K562 (cell line): ENCODE measurements around the gene EOMES. TPM values are rescaled to one million over a fixed set of nuclear protein-coding genes. Genes with fewer than 3 reads are reported as not detected.

Experiments used
- ATAC-seq: fragments of 200-7000 bp; cut with Tn5 transposase; 3 replicates; pipeline ENCODE4 v1.9.1; 2020; ENCODE audit warnings: moderate library complexity
- BruUV-seq: library from RNA; stranded (reverse); fragments of 400-500 nt; replicated peaks from 2 replicates; lab custom pipeline; 2021; lab: Mats Ljungman, UMichigan
- CTCF ChIA-PET: fragments of 300-600 bp; formaldehyde crosslinking; extraction: SDS; loops from one replicate; lab custom pipeline; 2021; ENCODE audit warnings: low intra/inter-chr PET ratio; lab: Yijun Ruan, JAX
- POLR2A ChIA-PET: fragments of 300-600, 350-650 bp; sonication (Branson Sonifier 250); formaldehyde crosslinking; extraction: SDS; loops from one replicate; lab custom pipeline; 2021; ENCODE audit warnings: antibody characterized with exemption, inconsistent platforms; lab: Yijun Ruan, JAX
- DNase-seq, 4 experiments: peaks; one replicate each; pipeline versions ENCODE4 v3.0.0 to v3.0.0-alpha.2; 2011 to 2018; ENCODE audit warnings: low spot score in 3 of 4, mixed read lengths in 3 of 4; ENCODE audit errors: extremely low read depth in 1 of 4
- FAIRE-seq: peaks from 2 replicates; lab custom pipeline; 2011; peaks lifted over from hg19 to GRCh38; lab: Jason Lieb, UNC
- H2AFZ ChIP-seq: 2 replicates; pipeline ENCODE4 v1.6.0; 2011; ENCODE audit warnings: low read depth, low read length, control low read depth, inconsistent platforms
- H3K27ac ChIP-seq: fragments of 200-600 bp; 3 replicates; pipeline ENCODE4 v1.8.0; 2011; ENCODE audit warnings: low read depth, mild to moderate bottlenecking, control low read depth, inconsistent platforms, low read length, moderate library complexity, mixed read lengths; ENCODE audit errors: extremely low read depth
- H3K27me3 ChIP-seq, 2 experiments: fragments of 300-600 bp in 1 of 2; 2 replicates in 1 of 2; 3 replicates in 1 of 2; pipeline versions ENCODE4 v1.6.0 to v1.8.0; 2011; ENCODE audit warnings: inconsistent platforms in 2 of 2, low read length in 2 of 2, mild to moderate bottlenecking in 1 of 2, mixed read lengths in 1 of 2, moderate library complexity in 1 of 2; ENCODE audit not compliant: control insufficient read depth in 2 of 2, insufficient read depth in 2 of 2
- H3K36me3 ChIP-seq: fragments of 300-600 bp; 3 replicates; pipeline ENCODE4 v1.8.0; 2011; ENCODE audit warnings: mild to moderate bottlenecking, low read length, inconsistent platforms; ENCODE audit not compliant: control insufficient read depth, insufficient read depth
- H3K4me1 ChIP-seq, 2 experiments: fragments of 200-600 bp in 1 of 2; replicated peaks in 1 of 2; 2 replicates in 1 of 2; 3 replicates in 1 of 2; pipeline versions ENCODE4 v1.5.1 to v1.8.0; 2011; ENCODE audit warnings: inconsistent platforms in 2 of 2, low read length in 2 of 2, mild to moderate bottlenecking in 1 of 2, mixed read lengths in 1 of 2, moderate library complexity in 1 of 2; ENCODE audit not compliant: control insufficient read depth in 2 of 2, insufficient read depth in 2 of 2
- H3K4me2 ChIP-seq: 2 replicates; pipeline ENCODE4 v1.6.1; 2011; ENCODE audit warnings: low read length, control low read depth, inconsistent platforms, mixed read lengths; ENCODE audit not compliant: insufficient read depth
- H3K4me3 ChIP-seq: fragments of 200-600 bp; sonication (generic), shearing (Covaris generic); 2 replicates; pipeline ENCODE4 v1.5.1; 2016; ENCODE audit warnings: control low read depth, inconsistent platforms
- H3K79me2 ChIP-seq: fragments of 200-600 bp; 3 replicates; pipeline ENCODE4 v1.8.0; 2011; ENCODE audit warnings: low read length, inconsistent platforms; ENCODE audit not compliant: control insufficient read depth, insufficient read depth
- H3K9ac ChIP-seq, 2 experiments: 2 replicates each; pipeline versions ENCODE4 v1.6.0 to v1.6.1; 2011; ENCODE audit warnings: low read depth in 2 of 2, low read length in 2 of 2, control low read depth in 1 of 2, inconsistent platforms in 1 of 2, mild to moderate bottlenecking in 1 of 2, mixed read lengths in 1 of 2; ENCODE audit not compliant: insufficient read depth in 1 of 2
- H3K9me1 ChIP-seq: one replicate; pipeline ENCODE4 v1.6.0; 2011; ENCODE audit warnings: inconsistent platforms, mild to moderate bottlenecking, low read length, moderate library complexity; ENCODE audit not compliant: control insufficient read depth, insufficient read depth
- H3K9me3 ChIP-seq: replicated peaks from 2 replicates; pipeline ENCODE4 v1.5.1; 2011; ENCODE audit warnings: low read depth, low read length, inconsistent platforms; ENCODE audit not compliant: control insufficient read depth, insufficient read depth
- H4K20me1 ChIP-seq: replicated peaks from 2 replicates; pipeline ENCODE4 v1.6.1; 2011; ENCODE audit warnings: low read length, inconsistent platforms, mixed read lengths; ENCODE audit not compliant: control insufficient read depth, insufficient read depth
- C11orf30 ChIP-seq: fragments of 450-650 bp; IDR thresholded peaks from 2 replicates; pipeline ENCODE4 v1.6.1; 2016; ENCODE audit warnings: low read depth, mild to moderate bottlenecking
- MAFF ChIP-seq: IDR thresholded peaks from 2 replicates; pipeline ENCODE4 v1.6.1; 2012; ENCODE audit warnings: low read length, improper control_type of control experiment
- MAFK ChIP-seq: IDR thresholded peaks from 2 replicates; pipeline ENCODE4 v1.6.1; 2011; ENCODE audit warnings: low read length, improper control_type of control experiment
- MYNN ChIP-seq, 2 experiments: sonication (generic); formaldehyde crosslinking in 1 of 2; IDR thresholded peaks; 2 replicates each; pipeline versions ENCODE4 v1.5.0 to v1.6.1; 2016 to 2020; ENCODE audit warnings: antibody characterized with exemption in 1 of 2, missing genetic modification reagents in 1 of 2
- NCOR1 ChIP-seq: fragments of 450-650 bp; IDR thresholded peaks from 2 replicates; pipeline ENCODE4 v1.6.1; 2016; ENCODE audit warnings: mild to moderate bottlenecking, moderate library complexity
- ZNF316 ChIP-seq: fragments of 450-650 bp; IDR thresholded peaks from 2 replicates; pipeline ENCODE4 v1.6.1; 2016
- WGBS: fragments of 100-300 bp; shearing (Covaris generic); methylation state at CpG from one replicate; pipeline ENCODE4 v1.1.6; 2016; ENCODE audit warnings: low coverage, mixed read lengths; ENCODE audit not compliant: insufficient coverage; ENCODE audit errors: missing lambda C conversion rate; 5-methylcytosine and 5-hydroxymethylcytosine counted together
- in situ Hi-C: fragments of 300-500 bp; cut with MboI; formaldehyde crosslinking; loops from 4 replicates; pipeline ENCODE4 v1.15.0; 2018; ENCODE audit warnings: inconsistent platforms, mixed read lengths
- intact Hi-C: fragments of 100-400 bp; cut with micrococcal nuclease; formaldehyde crosslinking; loops from 2 replicates; pipeline ENCODE4 v1.14.2; 2022
- polyA plus RNA-seq, 8 experiments: library from polyadenylated mRNA; depleted of rRNA in 4 of 8; stranded (reverse) in 5 of 8; unstranded in 3 of 8; fragments of >200 nt; fragmentation: Nextera tagmentation in 2 of 8; fragmentation: Illumina TruSeq in 1 of 8; extraction: Ambion mirVana in 2 of 8; extraction: Trizol in 1 of 8; gene quantifications; 2 replicates each; pipeline versions ENCODE4 v1.2.1 to v1.2.3, GENCODE V29; 2011 to 2014; ENCODE audit warnings: inconsistent platforms in 1 of 8, missing spikeins in 1 of 8
- total RNA-seq, 7 experiments: library from RNA; depleted of rRNA in 6 of 7; stranded (reverse); fragments of >200 nt in 6 of 7; fragmentation: Illumina TruSeq in 2 of 7; extraction: Trizol in 2 of 7; gene quantifications; 2 replicates each; pipeline versions ENCODE4 v1.2.1 to v1.2.3, GENCODE V29; 2011 to 2021; ENCODE audit warnings: low replicate concordance in 1 of 7
- TF ChIP-seq, protein P1 (sequence below), 2 experiments: fragments of 150-350 bp in 1 of 2; IDR thresholded peaks; 2 replicates each; pipeline ENCODE4 v1.6.1; 2012 to 2016; ENCODE audit warnings: low read depth in 2 of 2, low read length in 2 of 2, mild to moderate bottlenecking in 1 of 2, moderate library complexity in 1 of 2
- TF ChIP-seq, protein P2 (sequence below): fragments of 250-450 bp; sonication (Bioruptor Pico); IDR thresholded peaks from 2 replicates; pipeline ENCODE4 v1.5.0; 2021; ENCODE audit warnings: mild to moderate bottlenecking, moderate library complexity

Gene EOMES
- total and polyA plus RNA-seq, 9 of the 15 experiments (the other 6 are each of a cell fraction or from before 2014, with no cell fraction given): 0.07 TPM; not detected in 8

- no TSS peak for BruUV-seq
- FAIRE-seq: no peak
- Histone ChIP-seq H3K9ac (no peak overlapping the region), H3K4me3 (no peak overlapping the region), H4K20me1 (no peaks in the 10 kb centered on the region), H3K4me1 (no peaks in the 10 kb centered on the region), H3K9me3 (no peaks in the 10 kb centered on the region), H3K27me3 (no peaks in the 10 kb centered on the region), H3K79me2 (no peaks in the 10 kb centered on the region), H3K4me2 (no peak overlapping the region), H2AFZ (no peak overlapping the region), H3K9me1 (no peaks in the 10 kb centered on the region), H3K27ac (no peak overlapping the region), H3K36me3 (no peaks in the 10 kb centered on the region)
- in situ Hi-C loops (no loop called here), intact Hi-C loops (no loop called here)
- ChIA-PET CTCF (no interaction called here), POLR2A (no interaction called here)
- DNase-seq: no peak
- WGBS: 2% methylated on average over 2 of the region's 2 CpGs
- TF ChIP-seq MAFK: 0 out of 2 replicates have a peak, but pooled peaks have one; percentile 32
- no peak for TF ChIP-seq NCOR1
- peak; percentile 39; the same call in 1 of the 2 replicates for TF ChIP-seq ZNF316
- TF ChIP-seq, protein P1, sequence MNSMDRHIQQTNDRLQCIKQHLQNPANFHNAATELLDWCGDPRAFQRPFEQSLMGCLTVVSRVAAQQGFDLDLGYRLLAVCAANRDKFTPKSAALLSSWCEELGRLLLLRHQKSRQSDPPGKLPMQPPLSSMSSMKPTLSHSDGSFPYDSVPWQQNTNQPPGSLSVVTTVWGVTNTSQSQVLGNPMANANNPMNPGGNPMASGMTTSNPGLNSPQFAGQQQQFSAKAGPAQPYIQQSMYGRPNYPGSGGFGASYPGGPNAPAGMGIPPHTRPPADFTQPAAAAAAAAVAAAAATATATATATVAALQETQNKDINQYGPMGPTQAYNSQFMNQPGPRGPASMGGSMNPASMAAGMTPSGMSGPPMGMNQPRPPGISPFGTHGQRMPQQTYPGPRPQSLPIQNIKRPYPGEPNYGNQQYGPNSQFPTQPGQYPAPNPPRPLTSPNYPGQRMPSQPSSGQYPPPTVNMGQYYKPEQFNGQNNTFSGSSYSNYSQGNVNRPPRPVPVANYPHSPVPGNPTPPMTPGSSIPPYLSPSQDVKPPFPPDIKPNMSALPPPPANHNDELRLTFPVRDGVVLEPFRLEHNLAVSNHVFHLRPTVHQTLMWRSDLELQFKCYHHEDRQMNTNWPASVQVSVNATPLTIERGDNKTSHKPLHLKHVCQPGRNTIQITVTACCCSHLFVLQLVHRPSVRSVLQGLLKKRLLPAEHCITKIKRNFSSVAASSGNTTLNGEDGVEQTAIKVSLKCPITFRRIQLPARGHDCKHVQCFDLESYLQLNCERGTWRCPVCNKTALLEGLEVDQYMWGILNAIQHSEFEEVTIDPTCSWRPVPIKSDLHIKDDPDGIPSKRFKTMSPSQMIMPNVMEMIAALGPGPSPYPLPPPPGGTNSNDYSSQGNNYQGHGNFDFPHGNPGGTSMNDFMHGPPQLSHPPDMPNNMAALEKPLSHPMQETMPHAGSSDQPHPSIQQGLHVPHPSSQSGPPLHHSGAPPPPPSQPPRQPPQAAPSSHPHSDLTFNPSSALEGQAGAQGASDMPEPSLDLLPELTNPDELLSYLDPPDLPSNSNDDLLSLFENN (IDR thresholded peaks at IDR 0.05; ENCODE audit: low read depth in 2 of 2, low read length in 2 of 2): no peak
- TF ChIP-seq, protein P2, sequence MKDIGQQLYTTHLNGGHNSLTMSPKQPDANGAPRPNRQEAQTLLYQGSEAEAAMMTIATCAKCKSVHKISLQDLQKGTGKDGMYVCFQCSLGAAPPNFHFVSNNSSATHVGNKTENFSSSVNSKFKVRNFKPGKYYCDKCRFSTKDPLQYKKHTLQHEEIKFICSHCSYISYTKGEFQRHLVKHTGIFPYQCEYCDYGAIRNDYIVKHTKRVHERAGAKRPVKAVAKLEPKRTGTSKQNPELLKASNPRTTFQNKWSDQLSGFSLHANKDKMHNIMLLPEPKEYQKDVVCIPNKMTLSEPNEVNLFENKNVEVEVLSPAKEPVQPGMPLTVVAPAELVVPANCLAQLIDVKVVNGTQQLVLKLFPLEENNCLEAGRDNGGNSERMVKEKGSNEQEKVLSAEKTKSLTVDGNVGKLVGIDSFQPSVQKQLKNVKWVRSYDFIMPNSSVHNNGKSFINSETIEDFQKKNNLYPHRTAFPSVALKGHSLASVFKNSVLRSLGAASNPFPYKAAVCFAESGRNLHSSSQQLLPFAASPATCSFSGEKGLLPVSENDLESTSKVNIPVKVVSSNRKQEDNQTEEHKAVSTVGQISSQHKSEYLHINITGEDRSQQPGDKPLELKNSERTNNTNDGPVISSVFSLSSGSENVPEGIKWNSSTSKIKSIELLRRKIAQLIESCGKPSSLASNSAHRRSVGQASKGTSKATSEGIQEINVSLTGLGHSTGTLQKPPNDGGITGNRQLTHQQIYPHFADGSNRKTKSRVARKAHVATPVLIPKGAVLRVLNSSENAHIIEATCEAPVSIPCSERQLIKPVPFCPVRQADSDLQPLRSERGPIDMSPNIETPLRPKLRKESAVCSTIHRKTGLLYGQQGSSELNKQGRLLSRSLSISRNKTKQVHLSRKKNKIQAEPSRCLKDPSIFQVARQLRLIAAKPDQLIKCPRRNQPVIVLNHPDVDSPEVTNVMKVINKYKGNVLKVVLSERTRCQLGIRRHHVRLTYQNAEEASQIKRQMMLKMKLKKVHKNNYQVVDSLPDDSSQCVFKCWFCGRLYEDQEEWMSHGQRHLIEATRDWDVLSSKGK (CRISPR knock-in tag): no peak
- TF ChIP-seq C11orf30: peak; percentile 40; the same call in 1 of the 2 replicates
- TF ChIP-seq MAFF: peak; percentile 36; the same call in 1 of the 2 replicates
- no peak for TF ChIP-seq MYNN (IDR thresholded peaks at IDR 0.05)
- no peak for TF ChIP-seq MYNN (CRISPR knock-in tag; IDR thresholded peaks at IDR 0.05)
- no peak for ATAC-seq
Measured at GRCh38 chr3:27684302-27684701, 37.8 kb downstream of the EOMES start.
